SH-SY5Y (cell line): ENCODE data around the gene DENND4C.

Source experiments
- GATA2 ChIP-seq: IDR thresholded peaks from 2 replicates; pipeline ENCODE4 v1.6.1; 2011; ENCODE audit warnings: mild to moderate bottlenecking, low read depth, low read length
- GATA3 ChIP-seq: IDR thresholded peaks from 2 replicates; pipeline ENCODE4 v1.6.1; 2011; ENCODE audit warnings: low read depth, mild to moderate bottlenecking, low read length, moderate library complexity

DNA sequence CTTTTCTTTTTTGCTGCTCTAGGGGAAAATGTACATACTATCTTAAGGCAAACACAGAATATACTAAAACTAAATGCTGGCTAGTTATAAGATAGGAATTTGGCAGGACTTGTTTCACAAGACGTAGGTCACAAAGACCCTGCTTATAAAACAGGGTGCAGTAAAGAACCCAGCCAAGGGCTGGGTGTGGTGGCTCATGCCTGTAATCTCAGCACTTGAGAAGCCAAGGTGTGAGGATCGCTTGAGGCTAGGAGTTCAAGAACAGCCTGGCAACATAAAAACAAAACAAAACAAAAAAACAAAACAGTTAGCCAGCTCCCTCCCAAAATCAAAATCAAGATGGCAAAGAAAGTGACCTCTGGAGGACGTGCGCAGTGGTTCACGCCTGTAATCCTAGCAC lies 49.5 kb upstream of the DENND4C start:
- no peak for TF ChIP-seq GATA2
- no peak for TF ChIP-seq GATA3
